ENCODE results near the gene NRIP1.

Gene NRIP1

GRCh38 chr21:15059397-15059796 lies 5.4 kb downstream of the NRIP1 start:
- Mint-ChIP-seq H3K9me3 (no peaks in the 10 kb centered on the region), H3K4me3 (no peak overlapping the region), H3K27me3 (no peaks in the 10 kb centered on the region), H3K27ac (peak overlapping the region; percentile 32), H3K36me3 (ENCODE audit: low read depth) (peaks cover 4% of the 10 kb centered on the region), H3K4me1 (ENCODE audit: low read depth) (peaks cover 93% of the 10 kb centered on the region)

- Mint-ChIP-seq H3K4me3 (peak overlapping the region; percentile 69), H3K36me3 (ENCODE audit: low read depth) (peaks cover 4% of the 10 kb centered on the region), H3K27me3 (no peaks in the 10 kb centered on the region), H3K27ac (peak overlapping the region; percentile 32), H3K4me1 (ENCODE audit: low read depth) (peaks cover 98% of the 10 kb centered on the region), H3K9me3 (no peaks in the 10 kb centered on the region)
Measured at GRCh38 chr21:15058854-15059263, 5.9 kb downstream of the NRIP1 start.

- Mint-ChIP-seq H3K4me1 (ENCODE audit: low read depth) (peaks cover 99% of the 10 kb centered on the region), H3K36me3 (ENCODE audit: low read depth) (no peaks in the 10 kb centered on the region), H3K4me3 (peak overlapping the region; percentile 58), H3K27ac (peak overlapping the region; percentile 26), H3K9me3 (no peaks in the 10 kb centered on the region), H3K27me3 (no peaks in the 10 kb centered on the region)
Measured at GRCh38 chr21:15057285-15057684, 7.5 kb downstream of the NRIP1 start.

- peaks cover 97% of the 10 kb centered on the region for H3K4me1 Mint-ChIP-seq (ENCODE audit: low read depth)
- no peaks in the 10 kb centered on the region for H3K36me3 Mint-ChIP-seq (ENCODE audit: low read depth)
- H3K9me3 Mint-ChIP-seq, result no peaks in the 10 kb centered on the region
- H3K4me3 Mint-ChIP-seq, result no peak overlapping the region
- no peak overlapping the region for H3K27ac Mint-ChIP-seq
- no peaks in the 10 kb centered on the region for H3K27me3 Mint-ChIP-seq
Measured at GRCh38 chr21:15054606-15055239, 10.1 kb downstream of the NRIP1 start.

- no peaks in the 10 kb centered on the region for H3K27me3 Mint-ChIP-seq
- H3K4me3 Mint-ChIP-seq, result no peak overlapping the region
- no peaks in the 10 kb centered on the region for H3K36me3 Mint-ChIP-seq (ENCODE audit: low read depth)
- H3K27ac Mint-ChIP-seq, result no peak overlapping the region
- H3K4me1 Mint-ChIP-seq (ENCODE audit: low read depth), result peaks cover 91% of the 10 kb centered on the region
- no peaks in the 10 kb centered on the region for H3K9me3 Mint-ChIP-seq
Measured at GRCh38 chr21:15054089-15054488, 10.7 kb downstream of the NRIP1 start.

- H3K4me3 Mint-ChIP-seq, result no peak overlapping the region
- H3K27ac Mint-ChIP-seq, result no peak overlapping the region
Measured at GRCh38 chr21:15053500-15053899, 11.3 kb downstream of the NRIP1 start.

GRCh38 chr21:15052459-15052763 lies 12.4 kb downstream of the NRIP1 start:
- Mint-ChIP-seq H3K36me3 (ENCODE audit: low read depth) (peaks cover 6% of the 10 kb centered on the region), H3K4me1 (ENCODE audit: low read depth) (peaks cover 87% of the 10 kb centered on the region), H3K9me3 (no peaks in the 10 kb centered on the region), H3K27me3 (no peaks in the 10 kb centered on the region), H3K4me3 (peak overlapping the region; percentile 74), H3K27ac (peak overlapping the region; percentile 80)

More at GRCh38 chr21:15053500-15053899, 11.3 kb downstream of the NRIP1 start:
- Mint-ChIP-seq H3K4me1 (ENCODE audit: low read depth) (peaks cover 87% of the 10 kb centered on the region), H3K27me3 (no peaks in the 10 kb centered on the region), H3K36me3 (ENCODE audit: low read depth) (no peaks in the 10 kb centered on the region), H3K9me3 (no peaks in the 10 kb centered on the region)

GRCh38 chr21:15051644-15052458 lies 12.9 kb downstream of the NRIP1 start:
- H3K9me3 Mint-ChIP-seq, result no peaks in the 10 kb centered on the region
- peak overlapping the region; percentile 74 for H3K4me3 Mint-ChIP-seq
- no peaks in the 10 kb centered on the region for H3K27me3 Mint-ChIP-seq
- H3K27ac Mint-ChIP-seq, result peak overlapping the region; percentile 80
- peaks cover 82% of the 10 kb centered on the region for H3K4me1 Mint-ChIP-seq (ENCODE audit: low read depth)
- peaks cover 9% of the 10 kb centered on the region for H3K36me3 Mint-ChIP-seq (ENCODE audit: low read depth)

- H3K9me3 Mint-ChIP-seq, result no peaks in the 10 kb centered on the region
- peaks cover 76% of the 10 kb centered on the region for H3K4me1 Mint-ChIP-seq (ENCODE audit: low read depth)
- peaks cover 19% of the 10 kb centered on the region for H3K36me3 Mint-ChIP-seq (ENCODE audit: low read depth)
- no peaks in the 10 kb centered on the region for H3K27me3 Mint-ChIP-seq
- H3K4me3 Mint-ChIP-seq, result peak overlapping the region; percentile 74
- H3K27ac Mint-ChIP-seq, result peak overlapping the region; percentile 80
Measured at GRCh38 chr21:15050568-15051377, 14.0 kb downstream of the NRIP1 start.

GRCh38 chr21:15045017-15045416 lies 19.8 kb downstream of the NRIP1 start:
- H3K4me1 Mint-ChIP-seq (ENCODE audit: low read depth), result peaks cover 36% of the 10 kb centered on the region
- no peaks in the 10 kb centered on the region for H3K9me3 Mint-ChIP-seq
- no peak overlapping the region for H3K27ac Mint-ChIP-seq
- no peaks in the 10 kb centered on the region for H3K27me3 Mint-ChIP-seq
- H3K4me3 Mint-ChIP-seq, result no peak overlapping the region
- H3K36me3 Mint-ChIP-seq (ENCODE audit: low read depth), result peaks cover 48% of the 10 kb centered on the region

GRCh38 chr21:15042531-15042930 lies 22.3 kb downstream of the NRIP1 start:
- H3K4me1 Mint-ChIP-seq (ENCODE audit: low read depth), result peaks cover 32% of the 10 kb centered on the region
- H3K27me3 Mint-ChIP-seq, result no peaks in the 10 kb centered on the region
- H3K27ac Mint-ChIP-seq, result no peak overlapping the region
- H3K9me3 Mint-ChIP-seq, result no peaks in the 10 kb centered on the region
- H3K4me3 Mint-ChIP-seq, result no peak overlapping the region
- peaks cover 61% of the 10 kb centered on the region for H3K36me3 Mint-ChIP-seq (ENCODE audit: low read depth)

GRCh38 chr21:15039607-15040299 lies 25.0 kb downstream of the NRIP1 start:
- Mint-ChIP-seq H3K4me1 (ENCODE audit: low read depth) (peaks cover 42% of the 10 kb centered on the region), H3K27ac (no peak overlapping the region), H3K9me3 (no peaks in the 10 kb centered on the region), H3K4me3 (no peak overlapping the region), H3K36me3 (ENCODE audit: low read depth) (peaks cover 49% of the 10 kb centered on the region), H3K27me3 (no peaks in the 10 kb centered on the region)

GRCh38 chr21:15037900-15038293 lies 26.9 kb downstream of the NRIP1 start:
- Mint-ChIP-seq H3K4me3 (no peak overlapping the region), H3K36me3 (ENCODE audit: low read depth) (peaks cover 39% of the 10 kb centered on the region), H3K27me3 (no peaks in the 10 kb centered on the region), H3K27ac (no peak overlapping the region), H3K9me3 (no peaks in the 10 kb centered on the region), H3K4me1 (ENCODE audit: low read depth) (peaks cover 52% of the 10 kb centered on the region)

GRCh38 chr21:15037095-15037899 lies 27.5 kb downstream of the NRIP1 start:
- Mint-ChIP-seq H3K27me3 (no peaks in the 10 kb centered on the region), H3K27ac (no peak overlapping the region), H3K4me1 (ENCODE audit: low read depth) (peaks cover 55% of the 10 kb centered on the region), H3K4me3 (no peak overlapping the region), H3K36me3 (ENCODE audit: low read depth) (peaks cover 36% of the 10 kb centered on the region), H3K9me3 (no peaks in the 10 kb centered on the region)
